GM21423 (cell line): ENCODE results near the gene PAQR3.

ENCODE experiments used
- ATAC-seq: cut with Tn5 transposase; IDR thresholded peaks from one replicate; pipeline ENCODE4 v1.9.1; 2021; ENCODE audit warnings: mild to moderate bottlenecking, moderate library complexity; ENCODE audit not compliant: unreplicated experiment

Gene PAQR3

DNA sequence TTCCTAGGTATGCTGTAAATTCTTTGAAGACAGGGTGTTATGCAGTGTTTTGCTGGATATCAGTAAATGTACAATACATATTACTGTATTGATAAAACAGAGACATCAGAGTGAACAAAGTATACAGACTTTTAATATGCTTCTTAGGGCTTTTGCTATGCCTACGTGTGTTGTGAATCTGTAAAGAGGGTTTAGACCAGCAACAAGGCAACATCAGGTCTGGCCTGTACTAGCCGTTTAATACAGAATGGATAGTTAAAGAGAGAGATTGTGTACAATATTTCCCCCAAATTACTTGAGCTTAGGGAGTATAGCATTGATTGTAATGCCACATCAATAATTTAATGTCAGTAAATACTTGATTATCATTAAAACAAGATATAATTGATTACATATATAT is 75.2 kb downstream of the PAQR3 start:
- ATAC-seq, result no peak

DNA sequence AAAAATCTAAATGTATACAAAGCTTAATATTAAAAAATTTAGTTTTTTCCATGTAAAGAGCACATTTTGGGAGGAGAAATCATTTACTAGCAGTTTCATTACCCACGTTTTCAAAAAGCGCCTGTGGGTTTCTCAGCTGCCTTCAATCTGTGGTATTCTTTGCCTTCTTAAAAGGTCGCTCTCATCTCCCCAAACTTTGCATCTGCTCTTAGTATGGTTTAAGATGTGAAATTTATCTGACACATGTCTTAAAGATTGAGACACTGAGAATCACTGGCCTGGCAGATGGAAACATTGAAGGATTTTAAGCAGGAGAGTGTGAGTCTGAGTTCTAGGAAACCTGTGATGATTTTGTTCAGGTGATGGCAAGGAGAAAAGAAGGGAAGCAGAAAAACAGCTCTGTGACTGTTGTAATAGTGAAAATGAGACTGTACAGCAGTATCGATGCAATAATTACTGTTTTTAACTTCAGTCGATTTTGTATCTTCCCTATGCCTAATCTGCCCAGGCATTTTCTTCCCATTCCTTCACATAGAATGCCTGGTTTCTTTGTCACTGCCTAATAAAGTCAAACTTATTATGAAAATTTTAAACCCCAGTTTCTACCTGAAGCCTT is 75.9 kb downstream of the PAQR3 start:
- ATAC-seq, result peak; percentile 51

GRCh38 chr4:78862314-78862737 is 76.9 kb downstream of the PAQR3 start:
- no peak for ATAC-seq
